ENCODE results near the gene HECTD3.

- no peak for TF ChIP-seq POLR2A (IDR thresholded peaks at IDR 0.05)
- no peak for TF ChIP-seq CTCF (IDR thresholded peaks at IDR 0.05 in 4 of 5, conservative IDR thresholded peaks at IDR 0.05 in 1 of 5)
Measured at GRCh38 chr1:45016767-45017166, 5.6 kb upstream of the HECTD3 start.
